Uterus (tissue), 4 donors: Measurements from ENCODE around the gene NRTN. TPM values are rescaled to one million over a fixed set of nuclear protein-coding genes. Genes with fewer than 3 reads are reported as not detected.

Experiments used
- DNase-seq, 2 donors: peaks; one replicate each; pipeline ENCODE4 v3.0.0-alpha.2; 2019 to 2020
- H3K27ac ChIP-seq, 2 donors: fragments of 200-600 bp; sonication (generic); 1 replicate in 1 of 2; 2 replicates in 1 of 2; pipeline ENCODE4 v1.5.1; 2016 to 2018
- H3K27me3 ChIP-seq, 2 donors: fragments of 200-600 bp; sonication (generic); one replicate each; pipeline ENCODE4 v1.5.1; 2018 to 2019; ENCODE audit warnings: control low read depth in 1 of 2
- H3K36me3 ChIP-seq, 2 donors: fragments of 200-600 bp; sonication (generic); one replicate each; pipeline ENCODE4 v1.5.1; 2019; ENCODE audit warnings: control low read depth in 1 of 2
- H3K4me1 ChIP-seq, 2 donors: fragments of 200-600 bp; sonication (generic); one replicate each; pipeline ENCODE4 v1.5.1; 2018 to 2019; ENCODE audit warnings: control low read depth in 1 of 2
- H3K4me3 ChIP-seq, 2 donors: fragments of 200-600 bp; sonication (generic); 1 replicate in 1 of 2; 2 replicates in 1 of 2; pipeline ENCODE4 v1.5.1; 2018 to 2019; ENCODE audit warnings: mild to moderate bottlenecking in 1 of 2
- H3K9me3 ChIP-seq, 2 donors: fragments of 200-600 bp; sonication (generic); one replicate each; pipeline ENCODE4 v1.5.1; 2019; ENCODE audit warnings: control low read depth in 1 of 2
- CTCF ChIP-seq, 4 experiments: fragments of 200-600 bp in 2 of 4; fragments of 450-650 bp in 2 of 4; sonication (generic) in 2 of 4; IDR thresholded peaks; one replicate each; pipeline ENCODE4 v1.5.1; 2016 to 2019; ENCODE audit warnings: antibody characterized with exemption in 4 of 4, mild to moderate bottlenecking in 2 of 4, moderate library complexity in 1 of 4
- POLR2A ChIP-seq, 2 donors: fragments of 450-650 bp; IDR thresholded peaks; one replicate each; pipeline ENCODE4 v1.6.1; 2016; ENCODE audit warnings: antibody characterized with exemption in 2 of 2, mild to moderate bottlenecking in 1 of 2, moderate library complexity in 1 of 2
- intact Hi-C: fragments of 100-400 bp; cut with DNase I; formaldehyde crosslinking; loops from one replicate; pipeline ENCODE4 v1.15.1; 2023; ENCODE audit warnings: low total_unique reads
- total RNA-seq, 4 donors: library from RNA; depleted of rRNA in 3 of 4; stranded (reverse); fragments of >200 nt in 3 of 4; gene quantifications; one replicate each; pipeline versions ENCODE4 v1.1.0 to v1.2.4, GENCODE V29; 2014 to 2023
- donor health status: DM: yes; HTN: yes; CAD: no.

Gene NRTN
- total RNA-seq, 4 donors from 2014 or later, result 0.35 TPM; not detected in 3

GRCh38 chr19:5803752-5804515, 933 bp upstream of the NRTN start:
- peaks cover 11 to 26% of the 10 kb centered on the region in 2 donors for H3K27me3 ChIP-seq
- H3K4me3 ChIP-seq, result no peak overlapping the region
- H3K27ac ChIP-seq, result no peak overlapping the region
- H3K36me3 ChIP-seq, result no peaks in the 10 kb centered on the region
- H3K9me3 ChIP-seq, result no peaks in the 10 kb centered on the region
- intact Hi-C loops, result no loop called here
- DNase-seq, result peak; percentile 60 to 75
- no peaks in the 10 kb centered on the region for H3K4me1 ChIP-seq
- no peak for TF ChIP-seq POLR2A (IDR thresholded peaks at IDR 0.05)
- TF ChIP-seq CTCF (IDR thresholded peaks at IDR 0.05), result peak; percentile 71 to 88 (median 82)

- Histone ChIP-seq H3K4me3 (no peak overlapping the region), H3K9me3 (no peaks in the 10 kb centered on the region), H3K4me1 (no peaks in the 10 kb centered on the region), H3K27me3 (peaks cover 11 to 26% of the 10 kb centered on the region in 2 donors), H3K27ac (no peak overlapping the region), H3K36me3 (no peaks in the 10 kb centered on the region)
- intact Hi-C loops, result no loop called here
- no peak for TF ChIP-seq POLR2A (IDR thresholded peaks at IDR 0.05)
- TF ChIP-seq CTCF (IDR thresholded peaks at IDR 0.05), result peak in 3 of 4 experiments; percentile 34 to 59 (median 43)
- no peak for DNase-seq
These were observed 730 bp downstream of the NRTN start for GRCh38 chr19:5805462-5806132.

GRCh38 chr19:5806133-5806489, 1.2 kb downstream of the NRTN start:
- H3K27me3 ChIP-seq, result peaks cover 11 to 22% of the 10 kb centered on the region in 2 donors
- H3K4me3 ChIP-seq, result no peak overlapping the region
- no peak for DNase-seq
- no peaks in the 10 kb centered on the region for H3K36me3 ChIP-seq
- no peak overlapping the region for H3K27ac ChIP-seq
- H3K9me3 ChIP-seq, result no peaks in the 10 kb centered on the region
- no peak for TF ChIP-seq CTCF (IDR thresholded peaks at IDR 0.05)
- no peaks in the 10 kb centered on the region for H3K4me1 ChIP-seq
- intact Hi-C loops, result no loop called here

DNA sequence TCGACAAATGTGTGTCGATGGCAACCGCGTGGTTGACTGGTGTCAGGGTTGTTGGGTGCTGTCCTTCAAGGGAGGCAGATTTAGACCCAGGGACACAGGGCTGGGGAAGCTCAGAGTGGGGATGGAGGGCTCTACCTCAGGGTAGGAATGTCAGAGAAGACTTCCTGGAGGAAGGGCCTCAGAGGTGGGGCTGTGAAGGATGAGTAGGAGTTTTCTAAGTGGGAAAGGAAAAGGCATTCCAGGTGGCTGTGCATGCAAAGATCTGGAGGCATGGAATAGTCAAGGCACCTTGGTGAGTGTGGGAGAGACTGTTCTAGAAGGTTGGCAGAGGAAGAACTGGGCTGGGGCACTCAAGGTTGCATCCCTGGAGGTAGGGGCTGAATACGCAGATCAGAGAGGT, 2.0 kb downstream of the NRTN start:
- H3K9me3 ChIP-seq, result no peaks in the 10 kb centered on the region
- H3K36me3 ChIP-seq, result no peaks in the 10 kb centered on the region
- peaks cover 11 to 14% of the 10 kb centered on the region in 2 donors for H3K27me3 ChIP-seq
- TF ChIP-seq POLR2A (IDR thresholded peaks at IDR 0.05), result no peak
- no peak for TF ChIP-seq CTCF (IDR thresholded peaks at IDR 0.05)
- H3K27ac ChIP-seq, result no peak overlapping the region
- DNase-seq, result no peak
- no peak overlapping the region for H3K4me3 ChIP-seq
- intact Hi-C loops, result no loop called here
- H3K4me1 ChIP-seq, result no peaks in the 10 kb centered on the region

- H3K36me3 ChIP-seq, result no peaks in the 10 kb centered on the region
- no peaks in the 10 kb centered on the region for H3K4me1 ChIP-seq
- DNase-seq, result no peak
- no peak overlapping the region for H3K27ac ChIP-seq
- intact Hi-C loops, result no loop called here
- peaks cover 6 to 12% of the 10 kb centered on the region in 2 donors for H3K27me3 ChIP-seq
- no peaks in the 10 kb centered on the region for H3K9me3 ChIP-seq
- TF ChIP-seq CTCF (IDR thresholded peaks at IDR 0.05), result no peak
- TF ChIP-seq POLR2A (IDR thresholded peaks at IDR 0.05), result no peak
- H3K4me3 ChIP-seq, result no peak overlapping the region
These were observed 3.4 kb downstream of the NRTN start for GRCh38 chr19:5808120-5808816.
